Hepatocyte (in vitro differentiated cells): Measurements from ENCODE around the gene KRTAP5-1.

Experiments used
- CTCF ChIP-seq: fragments of 200-600 bp; sonication (generic); IDR thresholded peaks from 2 replicates; pipeline ENCODE4 v1.5.1; 2016; ENCODE audit warnings: antibody characterized with exemption, mild to moderate bottlenecking; ENCODE audit not compliant: poor library complexity
- EZH2 ChIP-seq: fragments of 200-600 bp; sonication (generic); IDR thresholded peaks from 2 replicates; pipeline ENCODE4 v1.6.1; 2016; ENCODE audit warnings: antibody characterized with exemption, mild to moderate bottlenecking, borderline replicate concordance

GRCh38 chr11:1608363-1608762, 23.3 kb upstream of the KRTAP5-1 start, which contains the start of gene KRTAP5-3:
- no peak for TF ChIP-seq CTCF
- no peak for TF ChIP-seq EZH2
